GM23338 (cell line): ENCODE data around the gene TRPC5OS. TPM values are rescaled to one million over a fixed set of nuclear protein-coding genes. Genes with fewer than 3 reads are reported as not detected.

Experiments
- ATAC-seq: fragments of 200-7000 bp; cut with Tn5 transposase; 3 replicates; pipeline ENCODE4 v1.9.1; 2020
- DNase-seq: peaks from one replicate; pipeline ENCODE4 v3.0.0-alpha.2; 2015; ENCODE audit warnings: low spot score
- H2AFZ ChIP-seq: fragments of 200-600 bp; sonication (generic); 2 replicates; pipeline ENCODE4 v1.8.0; 2016; ENCODE audit warnings: antibody characterized with exemption, mild to moderate bottlenecking, moderate library complexity
- H3F3A ChIP-seq: fragments of 200-600 bp; sonication (generic); replicated peaks from 2 replicates; pipeline ENCODE4 v1.8.0; 2017; ENCODE audit warnings: antibody characterized with exemption, mixed run types, low read depth
- H3K27ac ChIP-seq: fragments of 200-600 bp; sonication (generic); 2 replicates; pipeline ENCODE4 v1.6.1; 2016; ENCODE audit warnings: low read depth
- H3K27me3 ChIP-seq: fragments of 200-600 bp; sonication (generic); 2 replicates; pipeline ENCODE4 v1.8.0; 2016; ENCODE audit warnings: mild to moderate bottlenecking, mixed run types, moderate library complexity; ENCODE audit not compliant: insufficient read depth
- H3K36me3 ChIP-seq: fragments of 200-600 bp; sonication (generic); 2 replicates; pipeline ENCODE4 v1.8.0; 2016; ENCODE audit warnings: mild to moderate bottlenecking; ENCODE audit not compliant: insufficient read depth
- H3K4me1 ChIP-seq: fragments of 200-600 bp; sonication (generic); 2 replicates; pipeline ENCODE4 v1.8.0; 2016; ENCODE audit warnings: mild to moderate bottlenecking, moderate library complexity; ENCODE audit not compliant: insufficient read depth
- H3K4me2 ChIP-seq: fragments of 200-600 bp; sonication (generic); 2 replicates; pipeline ENCODE4 v1.7.1; 2017; ENCODE audit warnings: mixed run types
- H3K4me3 ChIP-seq: fragments of 200-600 bp; sonication (generic); 2 replicates; pipeline ENCODE4 v1.6.1; 2016; ENCODE audit warnings: mixed run types
- H3K79me2 ChIP-seq: fragments of 200-600 bp; sonication (generic); replicated peaks from 2 replicates; pipeline ENCODE4 v1.8.0; 2017; ENCODE audit warnings: mild to moderate bottlenecking; ENCODE audit not compliant: insufficient read depth
- H3K9me2 ChIP-seq: fragments of 200-600 bp; sonication (generic); 2 replicates; pipeline ENCODE4 v1.8.0; 2017; ENCODE audit not compliant: insufficient read depth
- H4K20me1 ChIP-seq: fragments of 200-600 bp; sonication (generic); replicated peaks from 2 replicates; pipeline ENCODE4 v1.8.0; 2017; ENCODE audit warnings: mild to moderate bottlenecking; ENCODE audit not compliant: insufficient read depth
- H3K27ac Mint-ChIP-seq: 2 replicates; pipeline ENCODE4 v1.8.0; 2020; ENCODE audit warnings: inconsistent platforms, mild to moderate bottlenecking, moderate library complexity, mixed read lengths
- H3K27me3 Mint-ChIP-seq: 3 replicates; pipeline ENCODE4 v1.8.0; 2022; ENCODE audit warnings: low read depth, mild to moderate bottlenecking, moderate library complexity, mixed read lengths, inconsistent platforms; ENCODE audit not compliant: insufficient read depth, poor library complexity
- H3K36me3 Mint-ChIP-seq: 3 replicates; pipeline ENCODE4 v1.8.0; 2021; ENCODE audit warnings: low read depth, mild to moderate bottlenecking, inconsistent platforms, moderate library complexity, mixed read lengths
- H3K4me1 Mint-ChIP-seq: 3 replicates; pipeline ENCODE4 v1.8.0; 2020; ENCODE audit warnings: mild to moderate bottlenecking, inconsistent platforms, mixed read lengths
- H3K4me3 Mint-ChIP-seq: 3 replicates; pipeline ENCODE4 v1.8.0; 2021; ENCODE audit warnings: moderate library complexity, mild to moderate bottlenecking, inconsistent platforms, mixed read lengths
- H3K9me3 Mint-ChIP-seq: 3 replicates; pipeline ENCODE4 v1.8.0; 2020; ENCODE audit warnings: moderate library complexity, mild to moderate bottlenecking, inconsistent platforms, mixed read lengths
- CREB1 ChIP-seq: fragments of 250-450 bp; sonication (Bioruptor Pico); IDR thresholded peaks from 2 replicates; pipeline ENCODE4 v1.5.0; 2020; ENCODE audit warnings: low read depth, mild to moderate bottlenecking, moderate library complexity
- EZH2 ChIP-seq: fragments of 200-600 bp; sonication (generic); IDR thresholded peaks from one replicate; pipeline ENCODE4 v1.8.0; 2017; ENCODE audit warnings: antibody characterized with exemption, mild to moderate bottlenecking, low read depth; ENCODE audit not compliant: unreplicated experiment
- EZH2phosphoT487 ChIP-seq: fragments of 200-600 bp; sonication (generic); IDR thresholded peaks from one replicate; pipeline ENCODE4 v1.8.1; 2018; ENCODE audit warnings: antibody characterized with exemption; ENCODE audit not compliant: unreplicated experiment
- JUNB ChIP-seq: IDR thresholded peaks from one replicate; pipeline ENCODE4 v1.6.1; 2016; ENCODE audit warnings: antibody characterized with exemption; ENCODE audit not compliant: unreplicated experiment
- NANOG ChIP-seq: IDR thresholded peaks from 2 replicates; pipeline ENCODE4 v1.6.1; 2016; ENCODE audit warnings: antibody characterized with exemption, borderline replicate concordance
- POLR2AphosphoS5 ChIP-seq: IDR thresholded peaks from 2 replicates; pipeline ENCODE4 v1.6.1; 2016; ENCODE audit warnings: antibody characterized with exemption, low read depth
- STAT1 ChIP-seq: IDR thresholded peaks from one replicate; pipeline ENCODE4 v1.6.1; 2016; ENCODE audit warnings: antibody characterized with exemption; ENCODE audit not compliant: unreplicated experiment
- ZNF114 ChIP-seq: fragments of 250-450 bp; sonication (Bioruptor Pico); IDR thresholded peaks from 2 replicates; pipeline ENCODE4 v1.5.0; 2020; ENCODE audit warnings: mild to moderate bottlenecking, moderate library complexity
- ZNF331 ChIP-seq: fragments of 250-450 bp; sonication (Bioruptor Pico); IDR thresholded peaks from 2 replicates; pipeline ENCODE4 v1.5.0; 2020; ENCODE audit warnings: low read depth, mild to moderate bottlenecking, moderate library complexity
- polyA plus RNA-seq: library from polyadenylated mRNA; unstranded; fragments of >200 nt; fragmentation: Nextera tagmentation; extraction: Ambion mirVana; gene quantifications from 2 replicates; pipeline ENCODE4 v1.2.1, GENCODE V29; 2016
- total RNA-seq: library from RNA; depleted of rRNA; stranded (reverse); fragments of >200 nt; shearing (Covaris generic); gene quantifications from 2 replicates; pipeline ENCODE4 v1.2.3, GENCODE V29; 2014
- TF ChIP-seq, protein P1 (sequence below): IDR thresholded peaks from one replicate; pipeline ENCODE4 v1.6.1; 2018; ENCODE audit warnings: antibody characterized with exemption; ENCODE audit not compliant: unreplicated experiment
- TF ChIP-seq, protein P2 (sequence below), 2 experiments: fragments of 200-600 bp in 1 of 2; sonication (generic) in 1 of 2; conservative IDR thresholded peaks; 2 replicates each; pipeline versions ENCODE4 v1.5.1 to v1.6.1; 2016 to 2017; ENCODE audit warnings: antibody characterized with exemption in 2 of 2, low read depth in 2 of 2, mild to moderate bottlenecking in 2 of 2, moderate library complexity in 1 of 2
- TF ChIP-seq, protein P3 (sequence below): IDR thresholded peaks from 2 replicates; pipeline ENCODE4 v1.6.1; 2016; ENCODE audit warnings: antibody characterized with exemption
- TF ChIP-seq, protein P4 (sequence below): fragments of 250-450 bp; sonication (Bioruptor Pico); IDR thresholded peaks from 2 replicates; pipeline ENCODE4 v1.5.0; 2020; ENCODE audit warnings: mild to moderate bottlenecking, moderate library complexity

TRPC5OS gene
- total and polyA plus RNA-seq, 2 experiments from 2014 or later: not detected

DNA sequence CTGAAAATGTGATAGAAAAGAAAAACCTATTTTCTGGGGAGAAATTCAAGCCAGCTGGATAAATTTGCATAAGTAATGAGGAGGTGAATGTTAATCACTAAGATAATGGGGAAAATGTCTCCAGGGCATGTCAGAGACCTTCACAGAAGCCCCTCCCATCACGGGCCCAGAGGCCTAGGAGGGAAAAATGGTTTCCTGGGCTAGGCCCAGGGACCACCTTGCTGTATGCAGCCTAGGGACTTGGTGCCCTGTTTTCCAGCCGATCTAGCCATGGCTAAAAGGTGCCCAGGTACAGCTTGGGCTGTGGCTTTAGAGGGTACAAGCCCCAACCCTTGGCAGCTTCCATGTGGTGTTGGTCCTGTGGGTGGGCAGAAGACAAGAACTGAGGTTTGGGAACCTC is 46.6 kb upstream of the TRPC5OS start:
- Histone ChIP-seq H3K36me3 (no peaks in the 10 kb centered on the region), H3K27me3 (no peaks in the 10 kb centered on the region), H3K27ac (no peak overlapping the region), H3F3A (no peaks in the 10 kb centered on the region), H3K9me2 (no peaks in the 10 kb centered on the region), H3K79me2 (no peaks in the 10 kb centered on the region), H3K4me3 (no peak overlapping the region), H3K4me1 (no peaks in the 10 kb centered on the region), H3K4me2 (no peak overlapping the region), H4K20me1 (no peaks in the 10 kb centered on the region), H2AFZ (no peak overlapping the region)
- no peak for TF ChIP-seq STAT1
- TF ChIP-seq ZNF331 (CRISPR knock-in tag): no peak
- TF ChIP-seq NANOG: no peak
- TF ChIP-seq, protein P1, sequence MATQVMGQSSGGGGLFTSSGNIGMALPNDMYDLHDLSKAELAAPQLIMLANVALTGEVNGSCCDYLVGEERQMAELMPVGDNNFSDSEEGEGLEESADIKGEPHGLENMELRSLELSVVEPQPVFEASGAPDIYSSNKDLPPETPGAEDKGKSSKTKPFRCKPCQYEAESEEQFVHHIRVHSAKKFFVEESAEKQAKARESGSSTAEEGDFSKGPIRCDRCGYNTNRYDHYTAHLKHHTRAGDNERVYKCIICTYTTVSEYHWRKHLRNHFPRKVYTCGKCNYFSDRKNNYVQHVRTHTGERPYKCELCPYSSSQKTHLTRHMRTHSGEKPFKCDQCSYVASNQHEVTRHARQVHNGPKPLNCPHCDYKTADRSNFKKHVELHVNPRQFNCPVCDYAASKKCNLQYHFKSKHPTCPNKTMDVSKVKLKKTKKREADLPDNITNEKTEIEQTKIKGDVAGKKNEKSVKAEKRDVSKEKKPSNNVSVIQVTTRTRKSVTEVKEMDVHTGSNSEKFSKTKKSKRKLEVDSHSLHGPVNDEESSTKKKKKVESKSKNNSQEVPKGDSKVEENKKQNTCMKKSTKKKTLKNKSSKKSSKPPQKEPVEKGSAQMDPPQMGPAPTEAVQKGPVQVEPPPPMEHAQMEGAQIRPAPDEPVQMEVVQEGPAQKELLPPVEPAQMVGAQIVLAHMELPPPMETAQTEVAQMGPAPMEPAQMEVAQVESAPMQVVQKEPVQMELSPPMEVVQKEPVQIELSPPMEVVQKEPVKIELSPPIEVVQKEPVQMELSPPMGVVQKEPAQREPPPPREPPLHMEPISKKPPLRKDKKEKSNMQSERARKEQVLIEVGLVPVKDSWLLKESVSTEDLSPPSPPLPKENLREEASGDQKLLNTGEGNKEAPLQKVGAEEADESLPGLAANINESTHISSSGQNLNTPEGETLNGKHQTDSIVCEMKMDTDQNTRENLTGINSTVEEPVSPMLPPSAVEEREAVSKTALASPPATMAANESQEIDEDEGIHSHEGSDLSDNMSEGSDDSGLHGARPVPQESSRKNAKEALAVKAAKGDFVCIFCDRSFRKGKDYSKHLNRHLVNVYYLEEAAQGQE: no peak
- no peak for TF ChIP-seq ZNF114 (CRISPR knock-in tag)
- TF ChIP-seq EZH2phosphoT487: no peak
- TF ChIP-seq, protein P2, sequence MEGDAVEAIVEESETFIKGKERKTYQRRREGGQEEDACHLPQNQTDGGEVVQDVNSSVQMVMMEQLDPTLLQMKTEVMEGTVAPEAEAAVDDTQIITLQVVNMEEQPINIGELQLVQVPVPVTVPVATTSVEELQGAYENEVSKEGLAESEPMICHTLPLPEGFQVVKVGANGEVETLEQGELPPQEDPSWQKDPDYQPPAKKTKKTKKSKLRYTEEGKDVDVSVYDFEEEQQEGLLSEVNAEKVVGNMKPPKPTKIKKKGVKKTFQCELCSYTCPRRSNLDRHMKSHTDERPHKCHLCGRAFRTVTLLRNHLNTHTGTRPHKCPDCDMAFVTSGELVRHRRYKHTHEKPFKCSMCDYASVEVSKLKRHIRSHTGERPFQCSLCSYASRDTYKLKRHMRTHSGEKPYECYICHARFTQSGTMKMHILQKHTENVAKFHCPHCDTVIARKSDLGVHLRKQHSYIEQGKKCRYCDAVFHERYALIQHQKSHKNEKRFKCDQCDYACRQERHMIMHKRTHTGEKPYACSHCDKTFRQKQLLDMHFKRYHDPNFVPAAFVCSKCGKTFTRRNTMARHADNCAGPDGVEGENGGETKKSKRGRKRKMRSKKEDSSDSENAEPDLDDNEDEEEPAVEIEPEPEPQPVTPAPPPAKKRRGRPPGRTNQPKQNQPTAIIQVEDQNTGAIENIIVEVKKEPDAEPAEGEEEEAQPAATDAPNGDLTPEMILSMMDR (conservative IDR thresholded peaks at IDR 0.05; ENCODE audit: low read depth in 2 of 2): no peak
- no peak for TF ChIP-seq CREB1 (CRISPR knock-in tag)
- TF ChIP-seq, protein P3, sequence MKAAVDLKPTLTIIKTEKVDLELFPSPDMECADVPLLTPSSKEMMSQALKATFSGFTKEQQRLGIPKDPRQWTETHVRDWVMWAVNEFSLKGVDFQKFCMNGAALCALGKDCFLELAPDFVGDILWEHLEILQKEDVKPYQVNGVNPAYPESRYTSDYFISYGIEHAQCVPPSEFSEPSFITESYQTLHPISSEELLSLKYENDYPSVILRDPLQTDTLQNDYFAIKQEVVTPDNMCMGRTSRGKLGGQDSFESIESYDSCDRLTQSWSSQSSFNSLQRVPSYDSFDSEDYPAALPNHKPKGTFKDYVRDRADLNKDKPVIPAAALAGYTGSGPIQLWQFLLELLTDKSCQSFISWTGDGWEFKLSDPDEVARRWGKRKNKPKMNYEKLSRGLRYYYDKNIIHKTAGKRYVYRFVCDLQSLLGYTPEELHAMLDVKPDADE: no peak
- no peak for TF ChIP-seq EZH2
- TF ChIP-seq, protein P4, sequence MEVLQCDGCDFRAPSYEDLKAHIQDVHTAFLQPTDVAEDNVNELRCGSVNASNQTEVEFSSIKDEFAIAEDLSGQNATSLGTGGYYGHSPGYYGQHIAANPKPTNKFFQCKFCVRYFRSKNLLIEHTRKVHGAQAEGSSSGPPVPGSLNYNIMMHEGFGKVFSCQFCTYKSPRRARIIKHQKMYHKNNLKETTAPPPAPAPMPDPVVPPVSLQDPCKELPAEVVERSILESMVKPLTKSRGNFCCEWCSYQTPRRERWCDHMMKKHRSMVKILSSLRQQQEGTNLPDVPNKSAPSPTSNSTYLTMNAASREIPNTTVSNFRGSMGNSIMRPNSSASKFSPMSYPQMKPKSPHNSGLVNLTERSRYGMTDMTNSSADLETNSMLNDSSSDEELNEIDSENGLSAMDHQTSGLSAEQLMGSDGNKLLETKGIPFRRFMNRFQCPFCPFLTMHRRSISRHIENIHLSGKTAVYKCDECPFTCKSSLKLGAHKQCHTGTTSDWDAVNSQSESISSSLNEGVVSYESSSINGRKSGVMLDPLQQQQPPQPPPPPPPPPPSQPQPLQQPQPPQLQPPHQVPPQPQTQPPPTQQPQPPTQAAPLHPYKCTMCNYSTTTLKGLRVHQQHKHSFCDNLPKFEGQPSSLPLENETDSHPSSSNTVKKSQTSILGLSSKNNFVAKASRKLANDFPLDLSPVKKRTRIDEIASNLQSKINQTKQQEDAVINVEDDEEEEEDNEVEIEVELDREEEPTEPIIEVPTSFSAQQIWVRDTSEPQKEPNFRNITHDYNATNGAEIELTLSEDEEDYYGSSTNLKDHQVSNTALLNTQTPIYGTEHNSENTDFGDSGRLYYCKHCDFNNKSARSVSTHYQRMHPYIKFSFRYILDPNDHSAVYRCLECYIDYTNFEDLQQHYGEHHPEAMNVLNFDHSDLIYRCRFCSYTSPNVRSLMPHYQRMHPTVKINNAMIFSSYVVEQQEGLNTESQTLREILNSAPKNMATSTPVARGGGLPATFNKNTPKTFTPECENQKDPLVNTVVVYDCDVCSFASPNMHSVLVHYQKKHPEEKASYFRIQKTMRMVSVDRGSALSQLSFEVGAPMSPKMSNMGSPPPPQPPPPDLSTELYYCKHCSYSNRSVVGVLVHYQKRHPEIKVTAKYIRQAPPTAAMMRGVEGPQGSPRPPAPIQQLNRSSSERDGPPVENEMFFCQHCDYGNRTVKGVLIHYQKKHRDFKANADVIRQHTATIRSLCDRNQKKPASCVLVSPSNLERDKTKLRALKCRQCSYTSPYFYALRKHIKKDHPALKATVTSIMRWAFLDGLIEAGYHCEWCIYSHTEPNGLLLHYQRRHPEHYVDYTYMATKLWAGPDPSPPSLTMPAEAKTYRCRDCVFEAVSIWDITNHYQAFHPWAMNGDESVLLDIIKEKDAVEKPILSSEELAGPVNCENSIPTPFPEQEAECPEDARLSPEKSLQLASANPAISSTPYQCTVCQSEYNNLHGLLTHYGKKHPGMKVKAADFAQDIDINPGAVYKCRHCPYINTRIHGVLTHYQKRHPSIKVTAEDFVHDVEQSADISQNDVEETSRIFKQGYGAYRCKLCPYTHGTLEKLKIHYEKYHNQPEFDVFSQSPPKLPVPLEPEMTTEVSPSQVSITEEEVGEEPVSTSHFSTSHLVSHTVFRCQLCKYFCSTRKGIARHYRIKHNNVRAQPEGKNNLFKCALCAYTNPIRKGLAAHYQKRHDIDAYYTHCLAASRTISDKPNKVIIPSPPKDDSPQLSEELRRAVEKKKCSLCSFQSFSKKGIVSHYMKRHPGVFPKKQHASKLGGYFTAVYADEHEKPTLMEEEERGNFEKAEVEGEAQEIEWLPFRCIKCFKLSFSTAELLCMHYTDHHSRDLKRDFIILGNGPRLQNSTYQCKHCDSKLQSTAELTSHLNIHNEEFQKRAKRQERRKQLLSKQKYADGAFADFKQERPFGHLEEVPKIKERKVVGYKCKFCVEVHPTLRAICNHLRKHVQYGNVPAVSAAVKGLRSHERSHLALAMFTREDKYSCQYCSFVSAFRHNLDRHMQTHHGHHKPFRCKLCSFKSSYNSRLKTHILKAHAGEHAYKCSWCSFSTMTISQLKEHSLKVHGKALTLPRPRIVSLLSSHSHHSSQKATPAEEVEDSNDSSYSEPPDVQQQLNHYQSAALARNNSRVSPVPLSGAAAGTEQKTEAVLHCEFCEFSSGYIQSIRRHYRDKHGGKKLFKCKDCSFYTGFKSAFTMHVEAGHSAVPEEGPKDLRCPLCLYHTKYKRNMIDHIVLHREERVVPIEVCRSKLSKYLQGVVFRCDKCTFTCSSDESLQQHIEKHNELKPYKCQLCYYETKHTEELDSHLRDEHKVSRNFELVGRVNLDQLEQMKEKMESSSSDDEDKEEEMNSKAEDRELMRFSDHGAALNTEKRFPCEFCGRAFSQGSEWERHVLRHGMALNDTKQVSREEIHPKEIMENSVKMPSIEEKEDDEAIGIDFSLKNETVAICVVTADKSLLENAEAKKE (CRISPR knock-in tag): no peak
- no peak for TF ChIP-seq POLR2AphosphoS5
- TF ChIP-seq JUNB: no peak
- Mint-ChIP-seq H3K36me3 (peaks cover 5% of the 10 kb centered on the region; the same call in 2 of the 3 replicates), H3K4me3 (no peak overlapping the region), H3K9me3 (peaks cover 20% of the 10 kb centered on the region; the same call in 2 of the 3 replicates), H3K27ac (no peak overlapping the region), H3K27me3 (no peaks in the 10 kb centered on the region), H3K4me1 (peaks cover 5% of the 10 kb centered on the region; the same call in 2 of the 3 replicates)
- DNase-seq: no peak
- no peak for ATAC-seq
